GM20431 (cell line): ENCODE results near the gene CEP164.
"Not testable (repeated sequence)": the region's sequence is repeated elsewhere in the genome, so short reads cannot be mapped to it uniquely, and the experiment has no call there.

Experiments
- in situ Hi-C: fragments of 300-500 bp; cut with MseI, MboI; formaldehyde crosslinking; loops from one replicate; pipeline ENCODE4 v1.15.0; 2020; ENCODE audit warnings: low sequenced_read_pairs; ENCODE audit not compliant: unreplicated experiment

The CEP164 gene

GRCh38 chr11:117303646-117304315 lies 23.9 kb upstream of the CEP164 start:
- in situ Hi-C loops: no loop called here

- in situ Hi-C loops: no loop called here
Observed at GRCh38 chr11:117305145-117305544, 22.5 kb upstream of the CEP164 start.

DNA sequence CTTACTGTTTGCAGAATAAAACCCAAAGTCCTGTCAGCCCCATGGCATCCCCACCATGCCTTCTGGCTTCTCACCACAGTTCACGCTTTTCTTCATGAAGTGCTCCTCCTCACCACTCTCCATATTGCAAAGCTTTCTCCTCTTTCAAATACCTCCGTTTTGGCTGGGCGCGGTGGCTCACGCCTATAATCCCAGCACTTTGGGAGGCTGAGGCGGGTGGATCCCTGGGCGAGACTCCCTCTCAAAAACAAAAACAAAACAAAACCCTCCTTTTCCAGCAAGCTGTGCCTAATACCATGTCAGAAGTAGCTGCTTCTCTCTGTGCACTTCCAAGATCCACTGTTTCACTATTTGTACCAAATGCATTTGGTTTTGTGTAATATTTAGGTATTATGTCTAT lies 18.3 kb upstream of the CEP164 start:
- in situ Hi-C loops: no loop called here

DNA sequence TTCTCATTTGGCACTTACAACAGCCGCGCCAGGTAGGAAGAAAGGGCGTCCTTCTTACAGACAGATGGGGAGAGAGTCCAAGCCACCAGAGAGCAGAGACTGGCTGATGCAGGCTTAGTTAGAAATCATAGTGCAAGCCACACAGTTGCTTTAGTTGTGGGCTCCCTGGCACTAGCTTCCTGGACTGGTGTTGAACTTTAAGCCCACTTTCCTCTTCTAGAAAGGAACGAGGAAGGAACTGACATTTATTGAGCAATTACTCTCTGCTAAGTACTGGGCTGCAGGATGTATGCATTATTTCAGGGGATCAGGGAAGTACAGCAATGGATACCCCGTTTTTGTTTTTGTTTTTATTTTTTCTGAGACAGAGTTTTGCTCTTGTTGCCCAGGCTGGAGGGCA lies 14.6 kb upstream of the CEP164 start:
- in situ Hi-C loops: no loop called here

- in situ Hi-C loops: no loop called here
Observed at GRCh38 chr11:117313828-117314768, 13.6 kb upstream of the CEP164 start.

DNA sequence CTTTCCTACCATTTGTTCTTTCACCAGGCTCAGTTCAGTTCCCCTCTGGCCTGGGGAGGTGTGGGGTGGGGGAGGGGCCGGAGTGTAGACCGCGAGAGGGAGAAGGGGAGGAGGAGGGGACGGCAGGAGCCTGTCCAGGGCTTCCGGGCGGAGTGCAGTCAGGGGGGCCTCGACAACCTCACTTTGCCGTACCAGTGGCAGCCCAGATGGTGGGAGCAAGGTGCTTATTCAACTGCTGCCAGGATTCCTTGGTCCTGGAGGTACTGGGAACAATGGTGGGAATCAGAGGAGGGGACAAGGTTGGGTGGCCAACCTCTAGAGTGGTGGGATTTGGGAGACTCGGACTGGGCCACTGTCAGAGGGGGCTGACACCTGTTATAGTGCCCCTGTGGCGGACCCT lies 12.8 kb upstream of the CEP164 start:
- in situ Hi-C loops: no loop called here

GRCh38 chr11:117315285-117316196 lies 12.1 kb upstream of the CEP164 start:
- in situ Hi-C loops: no loop called here

- in situ Hi-C loops: no loop called here
Observed at GRCh38 chr11:117316197-117316961, 11.3 kb upstream of the CEP164 start, which contains the start of gene BACE1. Gene BACE1 (minus strand): TSS chr11:117316256. CDS start chr11:117315795, 461 bp downstream.

- in situ Hi-C loops: no loop called here
Observed at GRCh38 chr11:117318738-117319137, 8.9 kb upstream of the CEP164 start.

GRCh38 chr11:117319214-117319840 lies 8.3 kb upstream of the CEP164 start:
- in situ Hi-C loops: no loop called here

GRCh38 chr11:117327255-117327566 lies 443 bp upstream of the CEP164 start:
- in situ Hi-C loops: not testable (repeated sequence)

GRCh38 chr11:117328375-117329010 lies 839 bp downstream of the CEP164 start:
- in situ Hi-C loops: no loop called here

GRCh38 chr11:117332843-117333242 lies 5.2 kb downstream of the CEP164 start:
- in situ Hi-C loops: no loop called here

DNA sequence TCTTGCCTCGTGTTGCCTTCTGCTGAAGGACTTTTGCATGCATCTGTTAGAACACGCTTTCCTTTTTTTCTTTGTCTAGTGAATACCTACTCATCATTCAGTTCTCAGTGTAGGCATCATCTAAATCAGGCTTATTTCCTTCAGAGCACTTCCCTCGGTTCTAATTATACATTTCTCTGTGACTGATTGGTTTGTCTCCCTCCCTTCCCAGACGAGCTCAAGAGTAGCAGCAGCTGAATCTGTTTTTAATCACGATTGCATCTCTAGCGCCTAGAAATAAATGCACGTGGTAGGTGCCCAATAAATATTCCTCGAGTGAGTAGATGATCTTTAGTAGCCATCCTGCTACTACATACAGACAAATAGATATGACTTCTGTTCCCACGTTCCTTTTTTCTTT lies 6.3 kb downstream of the CEP164 start:
- in situ Hi-C loops: no loop called here

- in situ Hi-C loops: no loop called here
Observed at GRCh38 chr11:117334896-117335295, 7.2 kb downstream of the CEP164 start.

DNA sequence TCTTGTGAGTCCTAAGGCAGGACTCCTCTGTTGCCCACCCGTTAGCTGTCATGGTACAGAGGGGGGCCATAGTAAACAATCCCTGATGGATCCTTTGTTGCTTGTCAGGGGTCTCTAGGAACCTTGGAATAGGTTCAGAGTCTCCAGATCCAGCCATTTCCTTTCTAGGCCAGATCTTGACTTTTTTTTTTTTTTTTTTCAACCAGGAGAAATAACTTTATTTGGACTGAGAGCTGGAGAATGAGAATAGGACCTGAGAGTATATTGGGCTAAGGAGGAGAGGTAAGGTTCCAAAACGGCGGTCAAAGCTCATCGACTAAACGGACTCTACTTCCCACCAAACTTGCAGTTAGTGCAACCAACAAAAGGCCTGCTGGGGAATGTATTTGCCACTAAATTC lies 7.7 kb downstream of the CEP164 start:
- in situ Hi-C loops: no loop called here

DNA sequence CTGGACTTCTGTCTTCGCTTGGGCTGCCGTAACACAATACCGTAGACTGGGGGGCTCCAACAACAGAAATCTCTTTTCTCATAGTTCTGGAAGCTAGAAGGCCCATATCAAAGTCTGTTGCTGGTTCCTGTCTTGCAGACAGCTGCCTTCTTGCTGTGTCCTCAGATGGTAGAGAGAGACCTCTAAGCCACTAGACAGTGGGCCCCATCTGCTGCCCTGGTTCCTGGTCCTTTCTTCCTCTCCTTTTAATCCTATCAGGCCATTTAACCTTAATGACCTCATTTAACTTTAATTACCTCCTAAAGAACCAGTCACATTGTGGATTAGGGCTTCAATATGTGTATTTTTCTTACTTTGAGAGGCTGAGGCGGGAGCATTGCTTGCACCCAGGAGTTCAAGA lies 9.4 kb downstream of the CEP164 start:
- in situ Hi-C loops: no loop called here

DNA sequence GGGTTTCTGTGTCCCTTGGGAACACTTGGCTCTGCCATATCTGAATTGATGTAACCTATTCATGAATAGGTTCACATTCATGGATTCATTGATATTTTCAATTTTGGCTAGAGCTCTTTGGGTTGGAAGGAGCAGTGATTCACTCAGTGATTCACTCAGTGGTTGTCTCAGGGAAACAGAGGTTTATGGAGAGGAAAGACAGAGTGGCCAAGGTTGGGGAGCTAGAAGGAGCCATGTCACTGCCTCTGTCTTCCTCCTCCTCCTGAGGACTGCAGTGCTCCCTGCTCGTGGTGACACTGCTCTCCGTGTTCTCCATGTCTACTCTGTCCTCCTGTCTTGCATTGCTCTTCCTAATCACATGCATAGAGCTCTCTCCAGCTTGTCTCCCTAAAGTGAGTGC lies 17.4 kb downstream of the CEP164 start:
- in situ Hi-C loops: no loop called here

DNA sequence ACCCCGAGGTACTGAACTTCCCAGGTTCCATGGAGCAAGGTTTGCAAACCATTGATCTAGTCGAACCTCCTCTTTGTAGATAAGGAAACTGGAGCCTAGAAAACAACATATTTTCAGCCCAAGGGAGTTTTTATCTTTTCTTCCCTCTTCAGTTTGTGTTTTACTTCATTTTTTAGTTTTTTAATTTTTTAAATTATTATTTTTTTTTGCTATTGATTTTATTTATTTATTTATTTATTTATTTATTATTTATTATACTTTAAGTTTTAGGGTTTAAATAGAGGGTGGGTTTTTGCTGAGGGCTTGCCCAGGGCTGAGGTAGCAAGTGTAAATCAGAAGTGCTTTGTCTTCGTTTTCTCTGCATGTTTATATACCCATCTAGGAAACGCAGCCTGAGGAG lies 26.9 kb downstream of the CEP164 start:
- in situ Hi-C loops: no loop called here
